ENCODE measurements around the gene ARHGAP30. TPM values are rescaled to one million over a fixed set of nuclear protein-coding genes. Genes with fewer than 3 reads are reported as not detected.

ARHGAP30 gene
- total RNA-seq, 1 donor from 2014 or later = 2.4 TPM

DNA sequence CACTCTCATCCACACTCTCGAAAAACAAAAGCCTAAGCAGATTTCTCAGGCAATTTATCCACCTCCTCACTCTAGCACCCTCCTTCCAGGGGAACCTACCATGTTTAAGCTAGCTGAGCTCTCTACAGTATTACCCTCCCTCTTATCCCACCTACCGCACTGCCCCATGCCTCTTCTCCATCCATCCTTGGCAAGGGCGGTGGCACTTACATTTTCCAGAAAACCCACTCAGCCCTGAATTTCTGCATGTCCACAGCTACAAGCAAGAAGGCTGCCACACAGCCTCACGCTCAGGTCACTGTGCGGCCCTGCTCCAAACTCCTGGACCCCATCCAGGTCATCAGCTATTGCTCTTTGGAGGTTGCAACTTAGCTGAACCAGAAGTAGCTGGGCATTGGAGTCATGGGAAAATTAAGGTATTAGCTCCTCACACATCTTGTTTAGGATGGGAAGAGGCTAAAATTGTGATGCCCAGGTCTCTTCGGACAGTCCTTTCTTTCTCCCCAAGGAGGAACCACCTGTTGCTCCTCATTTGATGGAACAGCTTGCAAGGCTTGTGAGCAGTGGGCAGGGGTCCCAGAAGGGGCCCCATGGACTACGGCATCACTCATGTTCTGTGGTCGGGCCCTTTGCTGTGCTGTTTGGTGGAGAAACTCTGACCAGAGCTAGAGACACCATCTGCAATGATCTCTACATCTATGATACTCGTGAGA, 29.6 kb upstream of the ARHGAP30 start:
- Histone ChIP-seq H3K36me3 (peaks cover 18% of the 10 kb centered on the region), H3K27ac (replicated peaks) (no peak overlapping the region), H3K27me3 (ENCODE audit: low read depth) (no peaks in the 10 kb centered on the region), H3K9me3 (replicated peaks) (no peaks in the 10 kb centered on the region), H3K4me3 (peak overlapping the region; percentile 71), H3K4me1 (peaks cover 47% of the 10 kb centered on the region)
- no peak for TF ChIP-seq CTCF (IDR thresholded peaks at IDR 0.05; ENCODE audit: borderline replicate concordance)
- intact Hi-C loops (cut with micrococcal nuclease) = loop anchor here (5.0 kb wide), 1 partner anchor 102 kb away; no protein-coding TSS in a partner anchor
- DNase-seq = no peak

DNA sequence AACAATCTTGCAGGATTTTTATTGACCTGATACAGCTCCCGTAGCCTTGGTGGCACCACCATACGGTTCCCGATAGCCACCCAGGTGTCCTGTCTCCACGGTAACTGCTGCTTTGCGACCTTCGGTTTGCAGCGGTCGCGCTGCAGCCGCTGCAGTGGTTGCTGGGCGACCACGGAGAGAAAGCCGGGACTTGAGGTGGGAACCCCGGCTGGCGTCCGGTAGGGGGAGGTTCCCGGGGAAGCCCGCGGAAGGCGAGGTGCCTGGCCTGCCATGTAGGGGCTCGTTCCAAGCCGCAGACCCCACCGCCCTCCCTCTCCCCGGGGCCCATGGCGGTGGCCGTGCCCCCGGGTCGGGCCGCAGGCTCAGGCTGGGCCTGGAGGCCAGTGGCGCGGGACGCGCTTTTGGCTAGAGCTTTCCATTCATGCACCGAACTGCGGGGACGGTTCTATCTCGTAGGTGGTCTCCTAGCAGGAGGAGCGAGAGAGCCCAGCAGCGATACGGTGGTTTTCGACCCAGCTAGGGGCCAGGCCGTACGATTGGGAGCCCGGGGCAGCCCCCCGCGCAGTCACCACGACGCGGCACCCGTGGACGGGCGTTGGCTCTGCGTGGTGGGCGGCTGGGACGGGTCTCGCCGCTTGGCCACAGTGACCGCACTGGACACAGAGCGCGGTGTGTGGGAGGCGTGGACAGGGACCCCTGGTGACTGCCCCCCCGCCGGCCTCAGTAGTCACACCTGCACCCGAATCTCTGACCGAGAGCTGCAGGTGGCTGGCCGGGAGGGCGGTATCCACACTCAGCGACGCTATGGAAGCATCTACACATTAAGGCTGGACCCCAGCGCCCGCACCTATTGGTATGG, 28.7 kb upstream of the ARHGAP30 start, which contains the start of gene KLHDC9:
KLHDC9 (plus strand) TSS at position 152 of the 859 bp plus-strand sequence; CDS start at position 327, 175 bp downstream.
- Histone ChIP-seq H3K9me3 (replicated peaks) (no peaks in the 10 kb centered on the region), H3K4me1 (peaks cover 47% of the 10 kb centered on the region), H3K27ac (replicated peaks) (peak within 1 kb of the TSS; percentile 79), H3K4me3 (peak within 1 kb of the TSS; percentile 71), H3K27me3 (ENCODE audit: low read depth) (no peaks in the 10 kb centered on the region), H3K36me3 (peaks cover 18% of the 10 kb centered on the region)
- no peak for TF ChIP-seq CTCF (IDR thresholded peaks at IDR 0.05; ENCODE audit: borderline replicate concordance)
- intact Hi-C loops (cut with micrococcal nuclease) = loop anchor here (5.0 kb wide), 1 partner anchor 101 kb away; no protein-coding TSS in a partner anchor
- DNase-seq = peak; percentile 71

GRCh38 chr1:161096530-161096929, 26.8 kb upstream of the ARHGAP30 start:
- TF ChIP-seq CTCF (IDR thresholded peaks at IDR 0.05; ENCODE audit: borderline replicate concordance) = no peak
- no peak overlapping the region for H3K4me3 ChIP-seq
- H3K9me3 ChIP-seq (replicated peaks) = no peaks in the 10 kb centered on the region
- no peaks in the 10 kb centered on the region for H3K27me3 ChIP-seq (ENCODE audit: low read depth)
- peaks cover 46% of the 10 kb centered on the region for H3K4me1 ChIP-seq
- intact Hi-C loops (cut with micrococcal nuclease) = loop anchor here (5.0 kb wide), 1 partner anchor 99 kb away; no protein-coding TSS in a partner anchor
- H3K36me3 ChIP-seq = peaks cover 7% of the 10 kb centered on the region
- peak; percentile 41 for DNase-seq
- H3K27ac ChIP-seq (replicated peaks) = peak overlapping the region; percentile 74

DNA sequence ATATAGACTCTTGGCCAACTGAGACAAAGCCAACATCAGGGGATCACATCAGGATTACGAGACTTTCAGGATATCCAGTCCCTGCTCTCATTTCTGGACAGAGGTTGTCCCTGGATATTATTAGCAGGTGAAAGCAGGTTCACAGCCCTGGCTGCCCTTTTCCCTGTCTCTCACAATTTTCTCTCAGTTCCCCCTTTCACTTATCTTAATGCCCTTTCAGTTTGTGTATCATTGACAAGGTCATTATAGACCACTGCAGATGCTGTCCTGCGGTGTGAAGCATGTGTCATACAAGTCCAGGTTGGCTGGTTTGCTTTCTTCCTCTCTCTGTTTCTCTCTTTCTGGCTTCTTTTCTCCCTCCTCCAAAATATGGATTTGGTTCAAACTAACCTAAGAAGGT, 26.3 kb upstream of the ARHGAP30 start:
- no peak for TF ChIP-seq CTCF (IDR thresholded peaks at IDR 0.05; ENCODE audit: borderline replicate concordance)
- Histone ChIP-seq H3K4me3 (no peak overlapping the region), H3K27me3 (ENCODE audit: low read depth) (no peaks in the 10 kb centered on the region), H3K4me1 (peaks cover 40% of the 10 kb centered on the region), H3K27ac (replicated peaks) (peak overlapping the region; percentile 74), H3K9me3 (replicated peaks) (no peaks in the 10 kb centered on the region), H3K36me3 (peaks cover 2% of the 10 kb centered on the region)
- DNase-seq = no peak
- intact Hi-C loops (cut with micrococcal nuclease) = loop anchor here (5.0 kb wide), 1 partner anchor 99 kb away; no protein-coding TSS in a partner anchor

GRCh38 chr1:161095230-161095629, 25.5 kb upstream of the ARHGAP30 start:
- Histone ChIP-seq H3K27ac (replicated peaks) (no peak overlapping the region), H3K4me1 (peaks cover 36% of the 10 kb centered on the region), H3K9me3 (replicated peaks) (no peaks in the 10 kb centered on the region), H3K27me3 (ENCODE audit: low read depth) (no peaks in the 10 kb centered on the region), H3K36me3 (no peaks in the 10 kb centered on the region), H3K4me3 (no peak overlapping the region)
- intact Hi-C loops (cut with micrococcal nuclease) = loop anchor here (5.0 kb wide), 1 partner anchor 98 kb away; no protein-coding TSS in a partner anchor
- no peak for DNase-seq
- no peak for TF ChIP-seq CTCF (IDR thresholded peaks at IDR 0.05; ENCODE audit: borderline replicate concordance)
